H1 (cell line): Measurements from ENCODE around the gene TMSB10.

Experiments
- BRCA1 ChIP-seq: IDR thresholded peaks from 2 replicates; pipeline ENCODE4 v1.6.1; 2012; ENCODE audit warnings: low read depth, low read length, improper control_type of control experiment
- CTCF ChIP-seq, 3 experiments: IDR thresholded peaks; 1 replicate in 2 of 3; 2 replicates in 1 of 3; pipeline versions ENCODE4 v1.5.1 to v1.6.1; 2011; ENCODE audit warnings: low read length in 3 of 3, mild to moderate bottlenecking in 3 of 3, inconsistent platforms in 2 of 3, low read depth in 1 of 3, moderate library complexity in 1 of 3; ENCODE audit not compliant: insufficient read depth in 1 of 3; ENCODE audit errors: control extremely low read depth in 1 of 3
- EZH2 ChIP-seq: fragments of 200-600 bp; sonication (generic); IDR thresholded peaks from 2 replicates; pipeline ENCODE4 v1.7.1; 2012; ENCODE audit warnings: low read depth, mild to moderate bottlenecking, moderate library complexity, low read length, inconsistent platforms; ENCODE audit not compliant: severe bottlenecking
- KDM1A ChIP-seq: fragments of 200-600, 300-600 bp; sonication (generic); IDR thresholded peaks from 2 replicates; pipeline ENCODE4 v1.7.1; 2016; ENCODE audit warnings: mild to moderate bottlenecking, low read length, borderline replicate concordance
- MAFK ChIP-seq: IDR thresholded peaks from 2 replicates; pipeline ENCODE4 v1.6.1; 2012; ENCODE audit warnings: low read depth, mild to moderate bottlenecking, improper control_type of control experiment, low read length
- POLR2AphosphoS5 ChIP-seq: IDR thresholded peaks from 2 replicates; pipeline ENCODE4 v1.6.1; 2011; ENCODE audit warnings: low read depth, low read length
- RAD21 ChIP-seq, 2 experiments: IDR thresholded peaks in 1 of 2; conservative IDR thresholded peaks in 1 of 2; 2 replicates each; pipeline ENCODE4 v1.6.1; 2011; ENCODE audit warnings: low read depth in 2 of 2, low read length in 2 of 2, improper control_type of control experiment in 1 of 2, inconsistent platforms in 1 of 2, mild to moderate bottlenecking in 1 of 2, moderate library complexity in 1 of 2
- RFX5 ChIP-seq: IDR thresholded peaks from 2 replicates; pipeline ENCODE4 v1.6.1; 2011; ENCODE audit warnings: low read depth, low read length, improper control_type of control experiment, borderline replicate concordance
- YY1 ChIP-seq: IDR thresholded peaks from 2 replicates; pipeline ENCODE4 v1.6.1; 2011; ENCODE audit warnings: low read depth, mild to moderate bottlenecking, low read length

- TF ChIP-seq YY1 = no peak
- no peak for TF ChIP-seq BRCA1
- TF ChIP-seq RFX5 = no peak
- no peak for TF ChIP-seq POLR2AphosphoS5
- no peak for TF ChIP-seq CTCF (IDR thresholded peaks at IDR 0.05; ENCODE audit: control extremely low read depth in 1 of 3, insufficient read depth in 1 of 3, low read depth in 1 of 3, low read length in 3 of 3)
- TF ChIP-seq EZH2 = no peak
- TF ChIP-seq RAD21 (IDR thresholded peaks at IDR 0.05 in 1 of 2, conservative IDR thresholded peaks at IDR 0.05 in 1 of 2; ENCODE audit: low read depth in 2 of 2, low read length in 2 of 2) = no peak
- no peak for TF ChIP-seq MAFK
- no peak for TF ChIP-seq KDM1A
Measured at GRCh38 chr2:84894131-84894586, 11.3 kb upstream of the TMSB10 start.
